Measurements from ENCODE around the gene CCDC152.

Gene CCDC152

GRCh38 chr5:42799668-42800114, 43.1 kb downstream of the CCDC152 start:
- TF ChIP-seq TEAD4 (IDR thresholded peaks at IDR 0.05) (no peak), ZBTB7A (IDR thresholded peaks at IDR 0.05; ENCODE audit: low read depth) (no peak), RAD21 (IDR thresholded peaks at IDR 0.05; ENCODE audit: low read depth) (no peak), FOXM1 (IDR thresholded peaks at IDR 0.05; ENCODE audit: borderline replicate concordance, low read depth) (no peak), TAF1 (IDR thresholded peaks at IDR 0.05; ENCODE audit: low read depth) (no peak), YY1 (IDR thresholded peaks at IDR 0.05; ENCODE audit: low read depth) (no peak), REST (IDR thresholded peaks at IDR 0.05; ENCODE audit: low read depth) (no peak), EGR1 (IDR thresholded peaks at IDR 0.05) (no peak), TCF12 (IDR thresholded peaks at IDR 0.05; ENCODE audit: low read depth) (no peak), NFIC (IDR thresholded peaks at IDR 0.05) (no peak), CREB1 (IDR thresholded peaks at IDR 0.05; ENCODE audit: low read depth) (no peak), CEBPB (IDR thresholded peaks at IDR 0.05) (no peak), USF1 (IDR thresholded peaks at IDR 0.05) (no peak), EP300 (IDR thresholded peaks at IDR 0.05; ENCODE audit: borderline replicate concordance) (no peak)
- TF ChIP-seq, protein P1, sequence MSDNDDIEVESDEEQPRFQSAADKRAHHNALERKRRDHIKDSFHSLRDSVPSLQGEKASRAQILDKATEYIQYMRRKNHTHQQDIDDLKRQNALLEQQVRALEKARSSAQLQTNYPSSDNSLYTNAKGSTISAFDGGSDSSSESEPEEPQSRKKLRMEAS (IDR thresholded peaks at IDR 0.05): no peak

DNA sequence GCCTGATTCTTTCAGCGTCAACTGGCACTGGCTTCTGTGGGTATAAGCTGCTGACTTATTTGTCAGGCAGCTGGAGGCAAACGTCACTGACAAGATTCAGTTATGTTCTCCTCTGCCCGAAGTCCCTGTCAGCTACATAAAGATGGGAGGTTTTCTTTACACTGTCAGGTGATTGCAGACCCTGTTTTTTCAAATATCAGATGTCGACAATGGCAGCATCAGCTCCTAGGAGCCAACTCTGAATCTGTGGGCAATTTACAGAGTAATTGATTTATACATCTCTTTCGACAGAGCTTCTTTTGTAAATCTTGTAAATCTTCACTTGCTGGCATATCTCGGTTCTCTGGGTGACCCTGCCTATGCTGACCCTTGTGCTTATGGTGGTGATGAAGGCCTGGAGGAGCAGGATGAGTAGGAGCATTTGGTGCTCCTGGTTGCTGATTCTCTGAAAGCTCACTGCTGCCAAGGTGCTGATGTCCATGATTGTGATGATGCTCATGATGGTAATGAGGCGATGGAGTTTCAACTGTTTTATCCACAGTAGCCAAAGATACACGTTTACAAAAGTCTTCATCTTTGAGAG, 44.2 kb downstream of the CCDC152 start:
- TF ChIP-seq FOXM1 (IDR thresholded peaks at IDR 0.05; ENCODE audit: borderline replicate concordance, low read depth): no peak
- TF ChIP-seq, protein P1 (IDR thresholded peaks at IDR 0.05): no peak
- TF ChIP-seq USF1 (IDR thresholded peaks at IDR 0.05): no peak
- no peak for TF ChIP-seq NFIC (IDR thresholded peaks at IDR 0.05)
- no peak for TF ChIP-seq TAF1 (IDR thresholded peaks at IDR 0.05; ENCODE audit: low read depth)
- no peak for TF ChIP-seq YY1 (IDR thresholded peaks at IDR 0.05; ENCODE audit: low read depth)
- no peak for TF ChIP-seq TEAD4 (IDR thresholded peaks at IDR 0.05)
- no peak for TF ChIP-seq EGR1 (IDR thresholded peaks at IDR 0.05)
- TF ChIP-seq EP300 (IDR thresholded peaks at IDR 0.05; ENCODE audit: borderline replicate concordance): no peak
- TF ChIP-seq TCF12 (IDR thresholded peaks at IDR 0.05; ENCODE audit: low read depth): no peak
- no peak for TF ChIP-seq ZBTB7A (IDR thresholded peaks at IDR 0.05; ENCODE audit: low read depth)
- TF ChIP-seq CEBPB (IDR thresholded peaks at IDR 0.05): no peak
- TF ChIP-seq RAD21 (IDR thresholded peaks at IDR 0.05; ENCODE audit: low read depth): no peak
- TF ChIP-seq CREB1 (IDR thresholded peaks at IDR 0.05; ENCODE audit: low read depth): no peak
- TF ChIP-seq REST (IDR thresholded peaks at IDR 0.05; ENCODE audit: low read depth): no peak

- TF ChIP-seq TAF1 (IDR thresholded peaks at IDR 0.05; ENCODE audit: low read depth) (no peak), REST (IDR thresholded peaks at IDR 0.05; ENCODE audit: low read depth) (no peak), NFIC (IDR thresholded peaks at IDR 0.05) (no peak), EGR1 (IDR thresholded peaks at IDR 0.05) (no peak), TCF12 (IDR thresholded peaks at IDR 0.05; ENCODE audit: low read depth) (no peak), CREB1 (IDR thresholded peaks at IDR 0.05; ENCODE audit: low read depth) (no peak), RAD21 (IDR thresholded peaks at IDR 0.05; ENCODE audit: low read depth) (no peak), CEBPB (IDR thresholded peaks at IDR 0.05) (no peak), FOXM1 (IDR thresholded peaks at IDR 0.05; ENCODE audit: borderline replicate concordance, low read depth) (no peak), TEAD4 (IDR thresholded peaks at IDR 0.05) (no peak), EP300 (IDR thresholded peaks at IDR 0.05; ENCODE audit: borderline replicate concordance) (no peak), YY1 (IDR thresholded peaks at IDR 0.05; ENCODE audit: low read depth) (no peak), ZBTB7A (IDR thresholded peaks at IDR 0.05; ENCODE audit: low read depth) (no peak), USF1 (IDR thresholded peaks at IDR 0.05) (no peak)
- TF ChIP-seq, protein P1 (IDR thresholded peaks at IDR 0.05): no peak
Measured at GRCh38 chr5:42801516-42802166, 45.0 kb downstream of the CCDC152 start.

Measured in Ishikawa (cell line).